SK-N-SH (cell line): ENCODE data around the gene MBD4. TPM values are rescaled to one million over a fixed set of nuclear protein-coding genes. Genes with fewer than 3 reads are reported as not detected.

Experiments
- CTCF ChIA-PET: fragments of 300-600, 350-600 bp; formaldehyde crosslinking; extraction: SDS; loops from one replicate; lab custom pipeline; 2021; lab: Yijun Ruan, JAX
- POLR2A ChIA-PET: fragments of 350-600 bp; sonication (Branson Sonifier 250); formaldehyde crosslinking; extraction: SDS; loops from one replicate; lab custom pipeline; 2020; ENCODE audit warnings: antibody characterized with exemption, inconsistent platforms; lab: Yijun Ruan, JAX
- DNase-seq: peaks from one replicate; pipeline ENCODE4 v3.0.0; 2012
- H2AFZ ChIP-seq: fragments of 200-600 bp; sonication (generic); 2 replicates; pipeline ENCODE4 v1.8.1; 2016; ENCODE audit warnings: antibody characterized with exemption, mild to moderate bottlenecking, low read depth
- H3F3A ChIP-seq: fragments of 200-600 bp; sonication (generic); replicated peaks from 2 replicates; pipeline ENCODE3; 2016; ENCODE audit warnings: antibody characterized with exemption, mild to moderate bottlenecking; ENCODE audit not compliant: insufficient read depth
- H3K27ac ChIP-seq, 2 experiments: fragments of 200-500 bp in 1 of 2; fragments of 200-600 bp in 1 of 2; sonication (Bioruptor generic) in 1 of 2; sonication (generic), shearing (Covaris generic) in 1 of 2; 2 replicates each; pipeline versions ENCODE4 v1.5.1 to v1.6.1; 2014 to 2016; ENCODE audit warnings: low read depth in 2 of 2, inconsistent platforms in 1 of 2, low read length in 1 of 2, mild to moderate bottlenecking in 1 of 2, mixed read lengths in 1 of 2
- H3K27me3 ChIP-seq: fragments of 200-600 bp; sonication (generic), shearing (Covaris generic); 2 replicates; pipeline ENCODE4 v1.6.1; 2016; ENCODE audit warnings: mixed run types; ENCODE audit not compliant: insufficient read depth
- H3K36me3 ChIP-seq, 2 experiments: fragments of 200-500 bp in 1 of 2; fragments of 200-600 bp in 1 of 2; sonication (Bioruptor generic) in 1 of 2; sonication (generic) in 1 of 2; replicated peaks in 1 of 2; 2 replicates each; pipeline versions ENCODE3 to v1.5.1; 2014 to 2016; ENCODE audit warnings: low read length in 1 of 2, mild to moderate bottlenecking in 1 of 2; ENCODE audit not compliant: insufficient read depth in 2 of 2, control insufficient read depth in 1 of 2
- H3K4me1 ChIP-seq, 2 experiments: fragments of 200-500 bp in 1 of 2; fragments of 200-600 bp in 1 of 2; sonication (Bioruptor generic) in 1 of 2; sonication (generic), shearing (Covaris generic) in 1 of 2; 2 replicates each; pipeline versions ENCODE4 v1.5.1 to v1.6.1; 2014 to 2016; ENCODE audit warnings: low read depth in 1 of 2, low read length in 1 of 2, mixed run types in 1 of 2; ENCODE audit not compliant: insufficient read depth in 2 of 2, control insufficient read depth in 1 of 2
- H3K4me2 ChIP-seq: fragments of 200-600 bp; sonication (generic), shearing (Covaris generic); 2 replicates; pipeline ENCODE4 v1.6.1; 2017; ENCODE audit warnings: mixed run types
- H3K4me3 ChIP-seq, 2 experiments: fragments of 200-500 bp in 1 of 2; fragments of 200-600 bp in 1 of 2; sonication (Bioruptor generic) in 1 of 2; sonication (generic), shearing (Covaris generic) in 1 of 2; 2 replicates each; pipeline versions ENCODE4 v1.5.1 to v1.8.1; 2014 to 2016; ENCODE audit warnings: low read depth in 2 of 2, inconsistent platforms in 1 of 2, low read length in 1 of 2, mild to moderate bottlenecking in 1 of 2, mixed read lengths in 1 of 2, moderate library complexity in 1 of 2
- H3K79me2 ChIP-seq: fragments of 200-600 bp; sonication (generic); 2 replicates; pipeline ENCODE4 v1.8.1; 2017; ENCODE audit warnings: mild to moderate bottlenecking; ENCODE audit not compliant: insufficient read depth
- H3K9ac ChIP-seq: fragments of 200-600 bp; sonication (generic); 2 replicates; pipeline ENCODE4 v1.6.1; 2017; ENCODE audit warnings: mixed run types
- H3K9me2 ChIP-seq: fragments of 200-600 bp; sonication (generic); 2 replicates; pipeline ENCODE4 v1.6.1; 2017; ENCODE audit warnings: mixed run types
- H3K9me3 ChIP-seq: fragments of 200-600 bp; sonication (generic); 2 replicates; pipeline ENCODE4 v1.6.1; 2017; ENCODE audit warnings: mixed run types, mild to moderate bottlenecking, moderate library complexity
- H4K20me1 ChIP-seq: fragments of 200-600 bp; sonication (generic); 2 replicates; pipeline ENCODE4 v1.6.1; 2017; ENCODE audit warnings: mild to moderate bottlenecking, mixed run types; ENCODE audit not compliant: insufficient read depth
- ELF1 ChIP-seq: IDR thresholded peaks from 2 replicates; pipeline ENCODE4 v1.4.0; 2012
- JUND ChIP-seq: IDR thresholded peaks from 2 replicates; pipeline ENCODE4 v1.4.0; 2012
- NFIC ChIP-seq: IDR thresholded peaks from 2 replicates; pipeline ENCODE4 v1.4.0; 2012; ENCODE audit warnings: borderline replicate concordance
- NRF1 ChIP-seq: IDR thresholded peaks from 2 replicates; pipeline ENCODE4 v1.6.1; 2012; ENCODE audit warnings: low read depth, mild to moderate bottlenecking, low read length
- POLR2AphosphoS5 ChIP-seq: IDR thresholded peaks from 2 replicates; pipeline ENCODE4 v1.6.1; 2012; ENCODE audit warnings: low read depth, low read length
- SMC3 ChIP-seq: IDR thresholded peaks from 2 replicates; pipeline ENCODE4 v1.6.1; 2012; ENCODE audit warnings: low read depth, low read length, improper control_type of control experiment
- TAF1 ChIP-seq: IDR thresholded peaks from 2 replicates; pipeline ENCODE4 v1.6.1; 2012; ENCODE audit warnings: low read depth, mild to moderate bottlenecking, low read length, moderate library complexity, borderline replicate concordance
- YY1 ChIP-seq: IDR thresholded peaks from 2 replicates; pipeline ENCODE4 v1.4.0; 2012; ENCODE audit warnings: low read depth, mild to moderate bottlenecking
- WGBS: methylation state at CpG from one replicate; pipeline ENCODE4 v1.1.6; 2017; ENCODE audit warnings: low lambda C conversion rate; 5-methylcytosine and 5-hydroxymethylcytosine counted together
- polyA plus RNA-seq, 3 experiments: library from polyadenylated mRNA; depleted of rRNA; stranded (reverse); fragments of >200 nt; gene quantifications; 2 replicates each; pipeline ENCODE4 v1.2.3, GENCODE V29; 2012
- TF ChIP-seq, protein P1 (sequence below): IDR thresholded peaks from 2 replicates; pipeline ENCODE4 v1.6.1; 2012; ENCODE audit warnings: mild to moderate bottlenecking, low read depth, low read length, moderate library complexity
- TF ChIP-seq, protein P2 (sequence below): IDR thresholded peaks from 2 replicates; pipeline ENCODE4 v1.4.0; 2012; ENCODE audit warnings: low read depth, borderline replicate concordance
- TF ChIP-seq, protein P3 (sequence below): IDR thresholded peaks from 2 replicates; pipeline ENCODE4; 2012
- TF ChIP-seq, protein P4 (sequence below): fragments of 200-600 bp; sonication (generic); IDR thresholded peaks from 2 replicates; pipeline ENCODE4 v1.6.1; 2017; ENCODE audit warnings: antibody characterized with exemption, mild to moderate bottlenecking, moderate library complexity

The MBD4 gene
- polyA plus RNA-seq, 1 of the 3 experiments (the other 2 are of a cell fraction), result 11.1 TPM

DNA sequence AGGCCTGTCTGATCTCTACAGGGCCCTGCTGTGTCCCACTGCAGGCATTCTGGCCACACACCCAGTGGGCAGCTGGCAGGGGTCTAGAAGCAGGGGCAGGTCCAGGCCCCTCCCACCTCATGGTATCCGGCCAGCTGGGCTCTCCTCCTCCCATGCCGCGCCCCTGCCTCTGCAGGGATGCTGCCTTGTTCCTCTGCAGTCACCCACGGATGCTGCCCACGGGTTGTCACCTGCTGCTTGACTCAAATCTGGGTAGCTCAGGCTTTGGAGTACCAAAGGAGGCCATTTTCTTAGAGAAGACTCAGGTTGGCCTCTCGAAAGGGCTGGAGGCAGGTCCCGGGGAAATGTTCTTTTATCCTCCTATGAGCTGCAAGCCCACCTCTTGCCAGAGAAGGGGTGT lies 36.3 kb downstream of the MBD4 start:
- Histone ChIP-seq H3K4me3 (no peak overlapping the region), H3K9ac (no peak overlapping the region), H3K9me2 (no peaks in the 10 kb centered on the region), H4K20me1 (no peaks in the 10 kb centered on the region; the same call in 1 of the 2 replicates), H3K4me1 (no peaks in the 10 kb centered on the region), H3K9me3 (no peaks in the 10 kb centered on the region)
- POLR2A ChIA-PET, result no interaction called here
- CTCF ChIA-PET, result interaction anchor here (1.2 kb wide), 1 partner anchor 87 kb away, joined by 3 read pairs; a partner anchor contains a TSS
- no peak for TF ChIP-seq SMC3
- no peak for TF ChIP-seq YY1
- no peak for TF ChIP-seq NFIC
- TF ChIP-seq, protein P1, sequence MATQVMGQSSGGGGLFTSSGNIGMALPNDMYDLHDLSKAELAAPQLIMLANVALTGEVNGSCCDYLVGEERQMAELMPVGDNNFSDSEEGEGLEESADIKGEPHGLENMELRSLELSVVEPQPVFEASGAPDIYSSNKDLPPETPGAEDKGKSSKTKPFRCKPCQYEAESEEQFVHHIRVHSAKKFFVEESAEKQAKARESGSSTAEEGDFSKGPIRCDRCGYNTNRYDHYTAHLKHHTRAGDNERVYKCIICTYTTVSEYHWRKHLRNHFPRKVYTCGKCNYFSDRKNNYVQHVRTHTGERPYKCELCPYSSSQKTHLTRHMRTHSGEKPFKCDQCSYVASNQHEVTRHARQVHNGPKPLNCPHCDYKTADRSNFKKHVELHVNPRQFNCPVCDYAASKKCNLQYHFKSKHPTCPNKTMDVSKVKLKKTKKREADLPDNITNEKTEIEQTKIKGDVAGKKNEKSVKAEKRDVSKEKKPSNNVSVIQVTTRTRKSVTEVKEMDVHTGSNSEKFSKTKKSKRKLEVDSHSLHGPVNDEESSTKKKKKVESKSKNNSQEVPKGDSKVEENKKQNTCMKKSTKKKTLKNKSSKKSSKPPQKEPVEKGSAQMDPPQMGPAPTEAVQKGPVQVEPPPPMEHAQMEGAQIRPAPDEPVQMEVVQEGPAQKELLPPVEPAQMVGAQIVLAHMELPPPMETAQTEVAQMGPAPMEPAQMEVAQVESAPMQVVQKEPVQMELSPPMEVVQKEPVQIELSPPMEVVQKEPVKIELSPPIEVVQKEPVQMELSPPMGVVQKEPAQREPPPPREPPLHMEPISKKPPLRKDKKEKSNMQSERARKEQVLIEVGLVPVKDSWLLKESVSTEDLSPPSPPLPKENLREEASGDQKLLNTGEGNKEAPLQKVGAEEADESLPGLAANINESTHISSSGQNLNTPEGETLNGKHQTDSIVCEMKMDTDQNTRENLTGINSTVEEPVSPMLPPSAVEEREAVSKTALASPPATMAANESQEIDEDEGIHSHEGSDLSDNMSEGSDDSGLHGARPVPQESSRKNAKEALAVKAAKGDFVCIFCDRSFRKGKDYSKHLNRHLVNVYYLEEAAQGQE, result no peak
- no peak for TF ChIP-seq NRF1
- TF ChIP-seq TAF1, result no peak
- no peak for TF ChIP-seq ELF1
- TF ChIP-seq POLR2AphosphoS5, result no peak
- TF ChIP-seq, protein P2, sequence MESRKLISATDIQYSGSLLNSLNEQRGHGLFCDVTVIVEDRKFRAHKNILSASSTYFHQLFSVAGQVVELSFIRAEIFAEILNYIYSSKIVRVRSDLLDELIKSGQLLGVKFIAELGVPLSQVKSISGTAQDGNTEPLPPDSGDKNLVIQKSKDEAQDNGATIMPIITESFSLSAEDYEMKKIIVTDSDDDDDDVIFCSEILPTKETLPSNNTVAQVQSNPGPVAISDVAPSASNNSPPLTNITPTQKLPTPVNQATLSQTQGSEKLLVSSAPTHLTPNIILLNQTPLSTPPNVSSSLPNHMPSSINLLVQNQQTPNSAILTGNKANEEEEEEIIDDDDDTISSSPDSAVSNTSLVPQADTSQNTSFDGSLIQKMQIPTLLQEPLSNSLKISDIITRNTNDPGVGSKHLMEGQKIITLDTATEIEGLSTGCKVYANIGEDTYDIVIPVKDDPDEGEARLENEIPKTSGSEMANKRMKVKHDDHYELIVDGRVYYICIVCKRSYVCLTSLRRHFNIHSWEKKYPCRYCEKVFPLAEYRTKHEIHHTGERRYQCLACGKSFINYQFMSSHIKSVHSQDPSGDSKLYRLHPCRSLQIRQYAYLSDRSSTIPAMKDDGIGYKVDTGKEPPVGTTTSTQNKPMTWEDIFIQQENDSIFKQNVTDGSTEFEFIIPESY, result no peak
- TF ChIP-seq, protein P3, sequence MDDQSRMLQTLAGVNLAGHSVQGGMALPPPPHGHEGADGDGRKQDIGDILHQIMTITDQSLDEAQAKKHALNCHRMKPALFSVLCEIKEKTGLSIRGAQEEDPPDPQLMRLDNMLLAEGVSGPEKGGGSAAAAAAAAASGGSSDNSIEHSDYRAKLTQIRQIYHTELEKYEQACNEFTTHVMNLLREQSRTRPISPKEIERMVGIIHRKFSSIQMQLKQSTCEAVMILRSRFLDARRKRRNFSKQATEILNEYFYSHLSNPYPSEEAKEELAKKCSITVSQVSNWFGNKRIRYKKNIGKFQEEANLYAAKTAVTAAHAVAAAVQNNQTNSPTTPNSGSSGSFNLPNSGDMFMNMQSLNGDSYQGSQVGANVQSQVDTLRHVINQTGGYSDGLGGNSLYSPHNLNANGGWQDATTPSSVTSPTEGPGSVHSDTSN, result no peak
- TF ChIP-seq, protein P4, sequence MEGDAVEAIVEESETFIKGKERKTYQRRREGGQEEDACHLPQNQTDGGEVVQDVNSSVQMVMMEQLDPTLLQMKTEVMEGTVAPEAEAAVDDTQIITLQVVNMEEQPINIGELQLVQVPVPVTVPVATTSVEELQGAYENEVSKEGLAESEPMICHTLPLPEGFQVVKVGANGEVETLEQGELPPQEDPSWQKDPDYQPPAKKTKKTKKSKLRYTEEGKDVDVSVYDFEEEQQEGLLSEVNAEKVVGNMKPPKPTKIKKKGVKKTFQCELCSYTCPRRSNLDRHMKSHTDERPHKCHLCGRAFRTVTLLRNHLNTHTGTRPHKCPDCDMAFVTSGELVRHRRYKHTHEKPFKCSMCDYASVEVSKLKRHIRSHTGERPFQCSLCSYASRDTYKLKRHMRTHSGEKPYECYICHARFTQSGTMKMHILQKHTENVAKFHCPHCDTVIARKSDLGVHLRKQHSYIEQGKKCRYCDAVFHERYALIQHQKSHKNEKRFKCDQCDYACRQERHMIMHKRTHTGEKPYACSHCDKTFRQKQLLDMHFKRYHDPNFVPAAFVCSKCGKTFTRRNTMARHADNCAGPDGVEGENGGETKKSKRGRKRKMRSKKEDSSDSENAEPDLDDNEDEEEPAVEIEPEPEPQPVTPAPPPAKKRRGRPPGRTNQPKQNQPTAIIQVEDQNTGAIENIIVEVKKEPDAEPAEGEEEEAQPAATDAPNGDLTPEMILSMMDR, result no peak
- no peak for TF ChIP-seq JUND
- TF ChIP-seq, all 33 proteins: peak for 0
- WGBS, result 72% methylated on average over 7 of the region's 7 CpGs
- Histone ChIP-seq H3K36me3 (no peaks in the 10 kb centered on the region), H3F3A (peaks cover 4% of the 10 kb centered on the region), H2AFZ (no peak overlapping the region), H3K4me2 (no peak overlapping the region), H3K27me3 (no peaks in the 10 kb centered on the region), H3K27ac (no peak overlapping the region), H3K79me2 (peaks cover 8% of the 10 kb centered on the region)
- no peak for DNase-seq
